ENCODE data around the gene CD44.
"Not testable (repeated sequence)": the region's sequence is repeated elsewhere in the genome, so short reads cannot be mapped to it uniquely, and the experiment has no call there.

CD44 gene

DNA sequence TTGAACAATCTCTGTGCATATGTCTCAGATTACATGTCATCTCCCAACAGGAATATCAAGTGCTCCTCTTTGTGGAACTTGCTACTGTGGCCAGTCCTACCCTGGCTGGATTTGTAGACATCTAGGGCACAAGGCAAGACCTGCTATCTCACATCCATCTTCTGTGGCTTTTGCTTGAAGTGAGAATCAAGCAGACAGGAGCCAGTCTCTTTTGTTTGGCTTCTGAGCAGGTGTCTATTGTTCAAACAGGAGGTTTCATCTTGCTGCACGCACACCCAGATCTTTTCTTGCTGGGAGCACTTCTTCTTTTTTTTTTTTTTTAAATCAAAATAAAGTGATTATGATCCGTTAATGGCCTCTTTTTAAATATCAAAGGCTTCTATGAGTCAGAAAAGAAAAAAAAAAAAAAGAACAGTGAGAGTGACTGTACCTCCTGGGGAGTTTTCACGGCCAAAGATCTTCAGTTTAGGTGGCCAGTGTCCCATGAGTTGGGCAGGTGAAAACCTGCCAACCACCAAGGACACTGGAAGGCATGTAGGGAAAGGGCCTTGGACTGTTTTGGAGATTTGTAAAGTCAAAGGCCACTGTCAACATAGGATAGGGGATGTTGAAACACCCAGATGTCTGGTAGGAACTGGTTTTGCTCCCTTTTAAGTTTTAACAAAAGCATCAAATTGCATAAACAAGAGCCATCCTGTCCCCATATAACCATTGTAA, 78.1 kb downstream of the CD44 start:
- DNase-seq: no peak

DNA sequence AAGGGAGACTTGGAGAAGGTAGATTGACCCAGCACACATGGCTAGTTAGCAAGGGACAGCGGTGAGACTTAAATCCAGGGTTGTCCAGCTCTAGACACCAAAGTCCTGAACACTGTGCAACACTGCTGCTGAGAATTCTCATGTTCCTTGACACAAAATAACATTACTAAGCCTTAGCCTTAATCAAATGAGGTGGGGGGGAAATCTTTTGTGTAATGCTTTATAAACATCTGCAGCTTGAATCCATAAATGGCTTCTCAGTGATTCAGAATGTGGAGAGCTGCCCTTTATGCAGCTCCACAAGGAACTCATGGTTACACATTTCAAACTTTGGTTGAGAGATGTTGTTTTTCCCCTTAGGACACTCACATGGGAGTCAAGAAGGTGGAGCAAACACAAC, 80.0 kb downstream of the CD44 start:
- no peak for DNase-seq

- DNase-seq: peak in 1 of 2 experiments; percentile 13
Measured at GRCh38 chr11:35223371-35223796, 84.4 kb downstream of the CD44 start.

- DNase-seq: no peak
Measured at GRCh38 chr11:35223991-35224390, 85.0 kb downstream of the CD44 start.

DNA sequence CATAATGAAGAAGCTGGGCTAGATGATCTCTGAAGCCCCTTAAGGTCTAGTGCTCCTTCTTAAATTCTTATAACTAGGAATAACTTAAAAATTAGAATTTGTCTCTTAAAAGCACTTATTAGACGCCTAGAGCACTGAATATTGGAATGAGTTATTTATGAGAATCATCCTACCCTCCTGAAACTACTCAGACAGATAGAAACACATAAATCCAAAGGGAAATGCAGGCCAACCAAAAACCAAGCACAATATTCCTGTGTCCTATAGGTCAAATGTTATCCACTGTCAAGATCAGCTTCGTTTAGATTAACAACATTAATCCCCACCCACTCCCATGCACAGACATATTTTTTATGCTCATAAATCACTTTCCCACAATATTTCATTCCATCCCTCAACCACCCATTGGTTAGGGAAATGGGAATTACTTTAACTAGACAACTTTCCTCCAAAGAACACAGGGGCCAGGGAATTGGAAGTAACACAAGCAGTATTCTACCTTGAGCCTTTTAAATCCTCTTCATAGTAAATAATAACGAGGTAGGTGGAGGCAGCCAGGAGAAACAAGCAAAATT, 87.1 kb downstream of the CD44 start:
- DNase-seq: no peak

DNA sequence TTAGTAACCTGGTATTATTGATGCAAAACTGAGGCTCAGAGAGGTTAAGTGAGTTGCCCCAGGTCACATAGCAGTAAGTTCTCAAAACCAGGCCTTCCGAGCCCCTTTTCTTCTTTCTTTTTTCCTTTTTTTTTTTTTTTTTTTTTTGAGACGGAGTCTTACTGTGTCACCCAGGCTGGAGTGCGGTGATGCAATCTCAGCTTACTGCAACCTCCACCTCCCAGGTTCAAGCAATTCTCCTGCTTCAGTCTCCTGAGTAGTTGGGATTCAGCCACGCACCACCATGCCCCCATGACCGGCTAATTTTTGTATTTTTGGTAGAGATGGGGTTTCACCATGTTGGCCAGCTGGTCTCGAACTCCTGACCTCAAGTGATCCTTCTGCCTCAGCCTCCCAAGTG, 87.8 kb downstream of the CD44 start:
- DNase-seq: not testable (repeated sequence)

DNA sequence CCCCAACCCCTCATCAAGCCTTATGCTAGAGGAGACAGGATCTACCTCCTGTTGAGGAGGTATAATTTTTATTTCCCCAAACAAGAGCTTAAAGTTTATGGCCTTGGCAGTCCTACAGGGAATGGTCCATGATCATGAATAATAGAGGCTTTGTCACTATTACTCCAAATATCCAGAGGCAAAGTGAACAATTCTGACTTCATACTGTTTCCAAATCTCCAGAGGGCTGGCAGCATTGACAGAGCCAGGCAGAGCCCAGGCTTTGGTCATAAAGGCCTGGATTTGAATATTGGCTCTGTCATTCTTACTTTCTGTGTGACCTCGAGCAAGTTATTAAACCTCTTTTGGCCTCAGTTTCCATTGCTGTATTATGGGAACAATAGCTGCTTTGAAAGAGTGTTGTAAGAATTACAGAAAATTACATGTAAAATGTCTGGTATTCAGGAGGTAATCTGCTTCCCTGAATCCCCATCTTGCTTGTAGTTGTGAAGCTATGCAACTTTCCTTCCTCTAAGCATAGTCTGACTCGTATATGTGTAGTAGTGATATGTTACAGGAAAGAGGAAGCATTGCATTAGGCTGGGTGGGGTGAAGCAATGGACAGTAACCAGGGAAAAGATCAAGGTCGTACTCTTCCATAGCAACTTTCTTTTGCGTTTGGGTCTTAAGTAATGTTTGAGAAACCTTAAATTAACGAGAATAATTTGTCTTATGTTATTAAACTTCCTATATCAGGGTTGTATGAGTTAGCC, 88.8 kb downstream of the CD44 start:
- DNase-seq: no peak

- DNase-seq: no peak
Measured at GRCh38 chr11:35228328-35228725, 89.4 kb downstream of the CD44 start.

- no peak for DNase-seq
Measured at GRCh38 chr11:35230388-35230787, 91.4 kb downstream of the CD44 start.

DNA sequence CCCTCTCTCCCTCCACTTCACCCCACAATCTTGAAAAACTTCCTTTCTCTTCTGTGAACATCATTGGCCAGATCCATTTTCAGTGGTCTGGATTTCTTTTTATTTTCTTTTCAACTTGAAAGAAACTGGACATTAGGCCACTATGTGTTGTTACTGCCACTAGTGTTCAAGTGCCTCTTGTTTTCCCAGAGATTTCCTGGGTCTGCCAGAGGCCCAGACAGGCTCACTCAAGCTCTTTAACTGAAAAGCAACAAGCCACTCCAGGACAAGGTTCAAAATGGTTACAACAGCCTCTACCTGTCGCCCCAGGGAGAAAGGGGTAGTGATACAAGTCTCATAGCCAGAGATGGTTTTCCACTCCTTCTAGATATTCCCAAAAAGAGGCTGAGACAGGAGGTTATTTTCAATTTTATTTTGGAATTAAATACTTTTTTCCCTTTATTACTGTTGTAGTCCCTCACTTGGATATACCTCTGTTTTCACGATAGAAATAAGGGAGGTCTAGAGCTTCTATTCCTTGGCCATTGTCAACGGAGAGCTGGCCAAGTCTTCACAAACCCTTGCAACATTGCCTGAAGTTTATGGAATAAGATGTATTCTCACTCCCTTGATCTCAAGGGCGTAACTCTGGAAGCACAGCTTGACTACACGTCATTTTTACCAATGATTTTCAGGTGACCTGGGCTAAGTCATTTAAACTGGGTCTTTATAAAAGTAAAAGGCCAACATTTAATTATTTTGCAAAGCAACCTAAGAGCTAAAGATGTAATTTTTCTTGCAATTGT, 92.3 kb downstream of the CD44 start:
- no peak for DNase-seq

- DNase-seq: no peak
Measured at GRCh38 chr11:35232891-35233330, 93.9 kb downstream of the CD44 start.

GRCh38 chr11:35233518-35233917, 94.5 kb downstream of the CD44 start:
- no peak for DNase-seq

DNA sequence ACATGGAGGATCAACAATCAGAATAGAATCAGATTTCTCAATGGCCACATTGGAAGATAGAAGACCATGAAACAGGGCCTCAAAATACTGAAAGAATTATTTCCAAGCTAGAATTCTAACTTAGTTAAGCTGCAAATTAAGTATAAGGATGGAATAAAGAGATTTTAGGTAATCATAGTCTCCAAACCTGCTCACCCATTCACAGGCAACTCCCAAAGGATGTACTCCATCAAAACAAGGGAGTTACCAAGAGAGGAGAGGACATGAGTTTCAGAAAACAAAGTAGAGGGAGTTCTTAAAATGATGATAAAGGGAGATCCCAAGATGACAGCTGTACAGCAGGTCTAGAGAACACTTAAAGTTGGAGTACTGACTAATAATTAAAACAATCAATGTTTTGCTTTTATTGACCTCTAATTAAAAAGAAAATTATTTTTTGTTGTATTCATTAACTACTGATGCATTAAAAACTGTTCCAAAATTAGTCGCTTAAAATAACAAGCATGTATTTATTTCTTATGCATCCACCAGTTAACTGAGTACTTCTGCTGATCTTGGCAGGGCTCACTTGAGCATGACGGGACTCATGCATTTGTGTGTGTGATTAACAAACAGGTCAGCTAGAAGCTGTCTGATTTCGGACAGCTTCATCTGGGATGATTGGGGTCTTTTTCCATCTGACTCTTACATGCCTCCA, 95.6 kb downstream of the CD44 start:
- no peak for DNase-seq

GRCh38 chr11:35235157-35235468, 96.1 kb downstream of the CD44 start:
- DNase-seq: no peak

- DNase-seq: no peak
Measured at GRCh38 chr11:35235498-35235897, 96.5 kb downstream of the CD44 start.

- no peak for DNase-seq
Measured at GRCh38 chr11:35235936-35236666, 97.1 kb downstream of the CD44 start.

- DNase-seq: no peak
Measured at GRCh38 chr11:35236667-35237003, 97.7 kb downstream of the CD44 start.

DNA sequence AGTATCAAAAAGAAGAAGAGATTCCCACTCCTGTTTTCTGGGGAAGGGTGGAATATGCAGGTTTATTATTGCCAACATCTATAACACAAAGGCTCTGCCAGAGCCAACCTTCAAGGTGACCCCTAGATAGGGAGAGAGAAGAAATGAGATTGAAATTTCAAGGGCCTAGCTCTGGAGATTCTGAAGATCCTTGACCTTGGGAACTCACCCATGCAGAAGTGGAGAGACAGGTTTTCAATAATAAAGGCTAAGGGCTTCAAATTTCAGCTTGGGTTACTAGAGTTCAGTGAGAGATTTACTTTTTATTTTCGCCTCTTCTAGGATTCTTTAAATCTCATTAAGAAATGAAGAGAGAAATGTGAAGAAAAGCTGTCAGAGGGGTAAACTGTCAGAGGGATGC, 98.4 kb downstream of the CD44 start:
- DNase-seq: no peak

GRCh38 chr11:35237860-35238715, 99.1 kb downstream of the CD44 start:
- DNase-seq: peak in 1 of 2 experiments; percentile 77

DNA sequence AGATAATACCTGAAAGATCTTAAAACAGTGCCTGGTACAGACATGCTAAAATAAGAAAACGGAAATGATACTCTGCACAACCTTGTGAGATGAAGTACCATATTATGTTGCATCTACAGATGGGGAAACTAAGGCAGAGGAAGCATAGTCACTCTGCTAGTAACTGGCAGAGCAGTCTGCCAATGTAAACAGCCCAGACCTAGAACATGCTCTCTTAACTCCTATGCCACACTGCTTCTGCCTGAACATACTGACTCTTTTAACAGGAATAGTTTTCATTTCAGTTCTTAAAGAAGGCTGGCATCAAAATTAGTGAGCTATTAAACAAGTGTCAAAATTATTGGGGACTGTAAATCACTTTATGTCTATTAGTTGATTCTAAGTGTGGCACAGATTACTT, 99.9 kb downstream of the CD44 start:
- no peak for DNase-seq

DNA sequence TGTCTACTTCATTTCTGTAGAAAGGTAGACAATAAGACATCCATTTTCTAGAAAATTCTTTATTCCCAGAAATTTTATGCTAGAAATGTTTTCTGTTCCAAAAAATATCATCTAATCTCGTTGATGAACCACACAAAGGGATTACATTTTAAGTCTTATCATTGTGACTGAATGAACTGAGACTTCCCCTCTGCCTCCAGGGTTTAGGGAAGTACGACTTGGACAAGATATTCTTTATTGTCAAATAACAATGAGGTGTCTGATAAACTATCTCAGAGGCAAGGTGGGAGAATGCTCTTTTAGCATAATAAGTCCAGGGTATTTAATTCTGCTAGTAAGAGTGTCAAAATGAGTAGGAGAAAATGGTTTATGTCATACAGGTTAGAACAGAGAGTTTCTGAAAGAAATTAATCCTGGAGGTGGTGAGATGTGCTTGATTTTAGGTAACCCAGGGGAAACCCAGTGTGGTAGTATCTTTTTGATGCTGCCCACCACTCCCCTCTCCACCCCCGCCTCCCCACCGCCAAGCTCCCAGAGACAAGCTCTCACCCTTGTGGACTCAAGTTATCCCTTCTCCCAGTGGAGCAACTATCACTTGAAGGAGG, 100.6 kb downstream of the CD44 start:
- no peak for DNase-seq

Measured in NCI-H446 (cell line).